NCI-H1417 (cell line): Measurements from ENCODE around the gene RNF181.
"Not testable (repeated sequence)": the region's sequence is repeated elsewhere in the genome, so short reads cannot be mapped to it uniquely, and the experiment has no call there.

Experiments used
- DNase-seq, 3 experiments: peaks; one replicate each; lab custom pipeline; 2025; lab: John Stamatoyannopoulos, UW

Gene RNF181

DNA sequence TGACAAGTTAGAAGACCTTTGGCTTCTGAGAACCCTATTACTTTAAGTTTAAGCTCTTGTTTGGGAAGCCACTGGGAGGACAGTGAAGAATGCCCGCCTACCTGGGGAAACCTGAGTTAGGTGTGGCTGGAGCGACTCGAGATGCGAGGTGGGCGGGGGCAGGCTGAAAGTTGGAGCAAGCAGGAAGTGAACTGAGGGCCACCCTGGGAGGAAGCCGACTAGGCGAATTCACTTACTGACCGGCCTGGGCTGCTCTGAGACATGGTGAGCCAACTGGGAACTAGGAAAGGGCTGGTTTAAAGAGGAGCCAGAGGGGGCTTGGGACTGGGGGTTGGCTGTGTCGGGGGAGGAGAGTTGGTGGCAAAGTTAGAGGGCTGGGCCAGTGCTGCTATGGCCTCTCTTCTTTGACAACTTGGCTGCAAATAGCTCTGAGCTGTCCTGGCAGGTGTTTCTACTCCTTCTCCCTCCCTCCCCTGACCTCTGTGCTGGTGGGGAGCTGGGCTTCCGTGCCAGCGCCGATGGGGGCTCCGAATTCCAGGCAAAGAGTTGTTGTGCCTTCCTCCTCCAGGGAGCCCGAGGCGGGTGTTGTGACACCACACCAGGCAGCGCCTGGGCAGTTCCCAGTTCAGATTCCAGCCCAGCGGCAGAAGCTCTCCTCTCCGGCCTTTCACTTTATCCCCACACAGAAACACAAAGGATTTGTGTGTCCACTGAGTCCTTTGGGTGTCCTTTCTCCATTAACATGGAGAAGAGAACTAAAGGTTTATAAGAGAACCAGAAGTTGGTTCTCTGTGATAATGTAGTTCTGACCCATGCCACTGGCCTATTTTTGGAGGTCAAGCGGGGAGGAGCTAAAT lies 17.9 kb upstream of the RNF181 start, which contains the start of gene VAMP8:
TSS of gene VAMP8 (plus strand) at position 201 of the 857 bp plus-strand sequence. CDS start at position 262, 61 bp downstream.
- DNase-seq: no peak

DNA sequence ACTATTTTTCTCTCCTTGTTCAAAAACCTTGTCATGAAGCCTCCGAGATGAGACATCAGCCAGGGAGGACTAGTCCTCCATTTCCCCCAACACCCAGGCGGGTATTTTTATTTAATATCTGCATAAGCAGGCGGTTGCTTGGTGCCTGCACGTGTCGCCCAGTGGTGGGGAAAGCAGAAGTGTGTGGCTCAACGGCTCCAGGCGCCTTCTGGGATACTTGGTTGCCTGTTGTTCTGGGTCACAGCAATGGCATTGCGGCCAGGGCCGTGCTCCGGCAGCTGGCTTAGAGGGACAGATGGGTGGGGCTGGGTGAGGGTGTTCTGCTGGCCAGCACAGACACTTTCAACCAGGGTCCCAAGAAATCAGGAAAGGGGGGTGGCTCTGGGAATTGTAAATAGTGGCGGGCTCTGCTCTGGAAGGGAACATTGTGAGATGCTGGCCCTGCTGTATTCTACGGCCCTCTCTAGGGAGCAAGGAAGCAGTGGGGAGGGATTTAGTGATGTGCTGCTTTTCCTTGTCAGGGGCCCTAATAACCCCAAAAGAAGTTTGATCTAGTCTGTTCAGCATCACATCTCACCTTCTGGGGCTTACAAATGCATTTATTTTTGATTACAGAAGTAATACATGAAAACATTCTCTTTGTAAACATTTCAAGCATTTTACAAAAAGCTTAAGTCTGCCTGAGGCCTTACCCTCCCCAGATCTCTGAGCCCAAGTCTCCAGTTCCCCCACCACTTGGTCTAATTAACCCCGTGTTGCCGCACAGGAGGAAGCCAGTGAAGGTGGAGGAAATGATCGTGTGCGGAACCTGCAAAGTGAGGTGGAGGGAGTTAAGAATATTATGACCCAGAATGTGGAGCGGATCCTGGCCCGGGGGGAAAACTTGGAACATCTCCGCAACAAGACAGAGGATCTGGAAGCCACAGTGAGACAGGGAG lies 17.0 kb upstream of the RNF181 start:
- DNase-seq: no peak

DNA sequence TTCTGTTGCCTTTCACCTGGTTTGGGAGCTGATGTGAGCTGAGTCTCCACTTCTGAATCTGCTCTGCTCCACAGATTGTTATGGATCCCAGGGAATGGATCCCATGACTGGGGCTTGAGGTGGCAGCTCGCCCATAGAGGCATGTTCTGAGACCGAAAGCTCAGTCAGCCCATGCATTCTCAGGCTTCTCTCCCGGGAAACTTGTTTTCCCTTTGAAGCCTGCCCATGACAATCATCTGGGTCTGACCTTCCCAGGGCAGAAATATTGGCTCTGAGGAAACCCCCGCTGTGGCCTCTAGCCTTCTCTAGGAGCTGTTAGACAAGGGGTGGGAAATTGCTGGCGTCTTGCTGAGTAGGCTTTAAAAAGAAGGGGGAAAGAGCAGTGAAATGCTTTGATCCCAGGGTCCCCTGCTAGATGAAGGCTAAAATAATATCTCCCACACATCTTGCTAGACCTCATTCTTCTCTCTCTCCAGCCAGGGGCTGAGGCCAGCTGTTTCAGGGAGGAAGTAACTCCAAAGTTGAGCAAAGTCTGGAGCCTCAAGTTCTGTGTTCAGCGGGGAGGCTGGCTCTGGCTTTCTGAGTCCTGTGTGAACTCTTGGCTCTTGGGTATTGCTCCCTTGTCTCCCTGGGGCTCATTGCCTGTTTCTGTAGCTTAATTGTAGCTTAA lies 16.1 kb upstream of the RNF181 start:
- DNase-seq: no peak

DNA sequence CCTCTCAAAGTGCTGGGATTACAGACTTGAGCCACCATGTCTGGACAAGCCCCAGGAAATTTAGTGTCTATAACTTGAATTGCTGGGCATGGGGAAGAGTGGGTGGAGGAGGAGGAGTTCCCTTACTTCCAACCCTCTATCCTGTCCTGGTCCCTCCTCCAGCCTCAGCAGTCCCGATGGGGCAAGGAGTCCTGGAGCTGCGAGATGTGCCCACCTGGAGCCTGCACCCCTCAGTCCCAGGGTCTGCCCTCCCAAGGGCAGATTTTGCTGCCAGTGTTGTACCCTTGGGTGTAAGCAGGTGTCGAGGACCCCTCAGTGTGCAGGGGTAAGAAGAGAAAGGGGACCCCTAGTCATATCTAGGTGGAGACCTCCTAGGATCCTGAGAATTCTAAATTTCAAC lies 15.3 kb upstream of the RNF181 start:
- DNase-seq: no peak

DNA sequence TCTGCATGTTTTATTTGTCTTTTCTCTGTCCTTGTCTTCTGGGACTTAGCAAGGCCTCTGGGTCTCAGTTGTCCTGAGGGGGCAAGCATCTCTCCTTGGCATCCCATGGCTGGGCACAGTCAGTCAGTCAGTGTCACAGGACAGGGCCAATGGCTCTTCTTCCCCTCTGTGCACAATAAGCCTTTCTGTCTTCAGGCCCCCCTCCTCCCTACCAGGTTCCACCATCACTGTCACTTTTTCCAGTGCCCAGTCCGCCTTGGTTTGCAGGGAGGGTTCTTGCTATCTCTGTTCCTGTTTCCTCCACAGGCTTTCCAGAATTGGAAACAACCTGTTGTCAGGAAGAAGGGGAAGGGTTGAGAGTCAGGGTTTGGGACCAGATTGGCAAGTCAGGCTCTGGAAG lies 13.1 kb upstream of the RNF181 start:
- DNase-seq: no peak

DNA sequence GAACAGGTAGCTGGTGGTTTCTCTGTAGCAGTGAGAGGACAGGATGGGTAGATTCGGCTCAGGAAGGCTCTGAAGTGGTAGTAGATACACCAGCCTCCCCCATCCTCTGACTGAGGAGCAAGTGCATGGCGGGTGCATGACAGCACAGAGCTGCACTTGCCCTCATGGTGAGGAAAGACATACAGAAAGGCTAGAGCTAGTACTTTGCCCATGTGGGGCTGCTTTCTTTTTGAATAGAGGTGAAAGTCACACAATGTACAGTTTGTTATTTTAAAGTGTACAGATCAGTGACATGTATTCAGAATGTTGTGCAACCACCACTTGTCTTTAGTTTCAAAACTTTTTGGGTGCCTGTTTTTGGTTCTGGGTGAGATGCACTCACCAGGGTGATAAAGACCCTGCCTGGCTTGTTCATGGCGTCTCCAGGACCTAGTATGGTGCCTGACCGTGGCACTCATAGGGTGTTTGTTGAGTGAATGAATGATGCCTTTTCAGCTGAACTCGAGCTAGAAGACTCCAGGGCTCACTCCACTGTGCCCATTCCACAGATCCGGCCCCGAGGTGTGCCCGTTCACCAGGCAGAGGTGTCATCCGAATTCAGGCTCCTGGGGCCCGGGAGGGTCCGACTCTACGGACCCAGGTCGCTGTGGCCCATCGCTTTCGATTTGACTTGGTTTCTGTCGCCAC lies 11.7 kb upstream of the RNF181 start:
- no peak for DNase-seq

DNA sequence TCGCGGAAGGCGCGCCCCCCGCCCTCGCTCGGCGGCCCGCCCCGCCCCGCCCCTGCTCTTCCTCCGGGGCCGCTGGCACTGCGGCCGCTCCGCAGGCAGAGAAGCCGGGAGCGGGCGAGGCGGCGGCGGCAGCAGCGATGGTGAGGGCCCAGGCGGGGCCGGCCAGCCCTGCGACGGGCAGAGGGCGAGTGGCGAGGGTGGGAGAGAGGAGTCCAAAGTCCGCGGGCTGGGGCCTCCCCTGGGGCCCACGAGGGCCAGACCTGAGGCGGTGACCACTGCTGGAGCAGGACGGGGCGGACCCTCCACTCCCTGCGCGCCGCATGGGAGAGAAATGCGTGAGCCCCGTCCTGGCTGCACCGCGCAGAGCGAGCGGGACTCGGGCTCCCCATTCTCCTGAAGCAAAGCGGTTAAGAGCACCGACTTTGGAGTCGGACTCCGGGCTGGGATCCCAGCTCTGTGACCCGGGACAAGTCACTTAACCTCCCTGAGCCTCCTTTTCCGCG lies 11.1 kb upstream of the RNF181 start, which contains the start of gene VAMP5:
TSS of gene VAMP5 (plus strand) at position 78 of the 503 bp plus-strand sequence. CDS start at position 138, 60 bp downstream.
- no peak for DNase-seq

DNA sequence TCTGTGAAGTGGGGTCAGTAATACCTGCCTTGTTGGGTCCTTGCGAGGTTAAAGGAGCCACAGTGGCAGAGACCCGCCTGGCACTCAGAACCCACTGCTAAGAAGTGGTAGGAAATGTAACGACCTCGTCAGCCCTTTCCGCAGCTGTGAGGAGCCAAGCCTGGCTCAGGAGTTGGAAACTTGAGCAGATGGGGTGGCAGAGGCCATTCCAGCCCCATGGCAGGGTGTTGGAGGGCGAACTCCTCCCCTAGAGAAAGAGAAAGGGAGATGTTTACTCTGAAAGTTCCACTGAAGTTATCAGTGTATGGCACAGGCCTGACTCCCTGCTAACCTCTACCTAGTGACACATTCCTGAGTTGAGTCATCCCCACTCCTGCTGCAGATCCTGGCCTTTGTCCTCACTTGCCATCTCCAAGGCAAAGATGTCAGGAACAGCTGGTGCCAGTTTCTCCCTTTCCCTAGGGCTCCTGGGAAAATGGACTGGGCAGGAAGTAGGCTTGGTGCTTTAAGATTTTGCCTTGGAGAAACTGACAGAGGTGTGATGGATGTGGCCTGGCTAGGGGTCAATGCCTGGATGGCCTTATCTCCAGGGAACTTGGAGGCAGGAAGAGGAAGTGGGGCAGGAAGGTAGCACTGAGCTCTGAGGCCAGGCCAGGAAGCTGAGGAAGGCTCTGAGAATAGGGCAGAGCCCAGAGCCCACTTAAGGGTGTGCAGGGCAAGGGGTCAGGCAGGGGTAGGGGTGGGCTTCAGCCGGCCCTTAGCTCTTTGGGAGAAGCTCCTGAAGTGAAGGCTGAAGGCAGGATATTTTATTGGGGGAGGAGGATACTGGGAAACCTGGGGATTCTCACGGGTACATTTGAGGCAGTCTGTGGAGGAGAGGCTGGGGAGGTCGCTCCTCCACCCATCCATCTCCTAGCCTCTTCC lies 10.4 kb upstream of the RNF181 start:
- no peak for DNase-seq

DNA sequence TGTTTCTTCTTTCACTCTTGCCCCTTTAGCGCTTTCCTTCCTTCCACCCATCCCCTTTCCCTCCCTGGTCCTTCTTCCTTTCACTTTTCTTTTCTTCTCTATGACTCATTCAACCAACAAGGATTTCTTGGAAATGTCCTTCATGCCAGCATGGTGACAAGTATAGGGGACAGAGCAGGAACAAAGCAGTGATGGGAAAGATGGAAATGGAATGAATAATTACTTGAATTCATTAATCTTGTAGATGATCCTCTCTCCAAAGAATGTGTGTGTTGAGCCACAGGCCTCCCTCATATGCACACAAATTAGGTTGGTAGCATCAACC lies 9.8 kb upstream of the RNF181 start:
- DNase-seq: no peak

DNA sequence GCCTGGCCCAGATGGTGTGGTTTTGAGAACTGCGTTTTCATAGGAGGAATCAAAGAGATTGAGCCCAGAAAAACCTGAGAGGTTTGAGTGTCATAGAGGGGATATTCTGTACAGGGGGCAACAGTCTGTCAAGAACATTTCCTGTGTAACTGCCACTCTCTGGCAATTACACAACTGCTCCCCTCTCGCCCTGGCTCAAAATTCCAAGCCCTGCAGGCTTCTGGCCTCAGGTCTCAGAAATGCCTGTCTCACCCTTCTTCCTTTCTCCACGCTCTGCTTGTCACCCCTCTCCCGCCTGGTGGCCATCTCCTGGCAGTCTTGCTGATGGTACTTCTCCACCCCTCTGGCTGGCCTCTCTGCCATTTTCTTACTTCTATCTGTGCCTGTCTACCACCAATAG lies 7.3 kb upstream of the RNF181 start:
- DNase-seq: no peak

DNA sequence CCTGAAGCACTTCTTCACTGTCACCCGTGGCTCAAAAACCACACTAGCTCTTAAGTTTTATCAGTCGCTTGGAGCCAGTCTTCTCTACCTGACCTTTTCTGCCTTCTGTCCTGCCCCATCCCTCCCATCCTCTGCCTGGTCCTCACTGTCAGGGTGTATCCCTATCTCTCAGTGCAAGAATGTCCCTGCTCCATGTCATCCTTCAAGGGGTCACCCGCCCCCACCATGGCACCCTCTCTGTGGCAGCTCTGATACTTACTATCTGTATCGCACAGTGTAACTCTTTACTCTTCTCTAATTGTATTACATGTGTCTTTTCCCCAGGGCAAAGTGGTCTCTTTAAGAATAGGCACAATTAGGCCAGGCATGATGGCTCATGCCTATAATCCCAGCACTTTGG lies 6.9 kb upstream of the RNF181 start:
- DNase-seq: no peak

DNA sequence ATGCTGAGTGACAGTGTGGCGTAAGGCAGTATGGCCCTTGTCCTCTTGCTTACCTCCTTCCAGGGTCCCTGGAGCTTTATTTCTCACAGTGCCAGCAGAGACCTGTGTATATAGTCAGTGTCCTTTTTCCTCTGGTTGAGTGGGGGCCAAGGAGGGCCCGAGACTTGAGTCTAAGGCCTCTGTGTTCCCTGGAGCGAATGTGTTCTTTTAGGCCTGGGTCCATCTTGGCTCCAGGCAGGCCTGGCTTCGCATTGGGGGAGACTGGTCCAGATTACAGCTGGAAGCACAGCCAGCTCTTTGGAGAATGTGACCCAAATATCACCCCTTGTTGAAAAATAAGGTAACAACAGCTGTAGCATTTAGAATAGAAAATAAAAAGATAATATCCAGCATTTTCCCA lies 6.4 kb upstream of the RNF181 start:
- no peak for DNase-seq

DNA sequence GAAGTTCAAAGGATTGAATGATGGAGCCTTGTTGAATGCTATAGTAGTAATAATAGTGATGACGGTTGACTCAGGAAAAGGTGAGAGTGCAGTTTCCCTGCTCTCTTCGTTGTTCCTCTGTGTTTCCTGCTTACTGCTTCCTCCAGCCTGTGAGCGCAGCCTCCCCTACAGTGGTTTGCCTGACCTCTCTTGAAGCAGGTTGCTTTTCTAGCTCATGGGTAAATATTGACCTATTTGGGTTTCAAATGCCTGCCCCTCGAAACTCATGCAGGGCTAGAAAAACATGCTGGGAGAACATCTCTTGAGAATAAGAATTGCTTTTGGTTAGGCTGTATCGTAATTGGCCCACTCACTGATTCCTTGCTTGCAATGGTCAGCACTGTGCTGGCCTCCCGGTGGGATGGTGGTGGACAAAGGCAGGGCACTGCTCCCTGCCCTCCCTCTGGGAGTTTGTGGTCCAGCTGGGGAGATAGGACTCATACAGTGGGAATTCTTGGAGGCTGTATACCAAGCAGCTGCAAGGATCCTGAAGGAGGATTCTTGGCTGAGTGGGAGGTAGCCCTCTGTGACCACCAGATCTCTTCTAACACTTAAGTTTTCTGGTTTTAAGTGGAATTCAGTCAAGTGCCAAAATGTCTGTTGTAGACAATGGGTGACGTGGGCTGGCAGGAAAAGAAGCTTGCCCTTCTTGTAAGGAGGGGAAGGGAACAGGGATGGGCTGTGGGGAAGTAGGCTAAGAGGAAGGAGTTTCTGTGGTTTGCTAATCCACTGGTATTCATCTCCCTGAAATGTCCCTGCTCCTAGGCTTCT lies 5.4 kb upstream of the RNF181 start:
- DNase-seq: peak in 2 of 3 experiments; percentile 2 to 52

DNA sequence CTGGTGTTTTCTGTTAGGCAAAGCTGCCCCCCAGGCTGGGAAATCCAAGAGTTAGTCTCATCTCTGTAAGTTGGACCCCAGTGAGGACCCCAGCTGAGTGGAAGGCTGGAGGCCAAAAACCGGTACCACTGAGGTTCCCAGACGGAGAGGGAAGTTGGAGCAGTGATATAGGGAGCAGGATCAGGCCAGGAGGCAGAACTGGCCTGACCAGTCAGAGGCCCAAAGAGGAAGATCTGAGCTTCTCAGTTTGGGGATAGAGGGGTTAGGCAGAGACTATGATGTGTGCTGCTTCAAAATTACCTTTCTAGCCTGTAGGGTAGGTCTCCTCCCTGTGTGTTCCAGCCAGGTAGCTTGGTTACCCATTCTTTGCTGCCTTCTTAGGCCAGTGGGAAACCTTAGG lies 4.6 kb upstream of the RNF181 start:
- no peak for DNase-seq

DNA sequence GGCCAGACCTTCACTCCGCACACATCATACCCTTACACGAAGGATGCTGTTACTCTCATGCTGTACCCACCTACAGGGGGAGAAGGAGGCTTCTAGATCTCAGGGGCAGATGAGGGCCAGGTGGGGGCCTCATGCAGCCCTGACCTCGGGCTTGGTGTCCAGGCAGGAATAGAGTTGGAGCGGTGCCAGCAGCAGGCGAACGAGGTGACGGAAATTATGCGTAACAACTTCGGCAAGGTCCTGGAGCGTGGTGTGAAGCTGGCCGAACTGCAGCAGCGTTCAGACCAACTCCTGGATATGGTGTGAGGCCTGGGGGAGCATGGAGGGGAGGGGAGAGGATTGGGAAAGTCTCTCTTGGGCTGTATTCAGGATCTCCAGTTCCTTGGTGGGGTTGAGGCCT lies 4.0 kb upstream of the RNF181 start:
- DNase-seq: no peak

DNA sequence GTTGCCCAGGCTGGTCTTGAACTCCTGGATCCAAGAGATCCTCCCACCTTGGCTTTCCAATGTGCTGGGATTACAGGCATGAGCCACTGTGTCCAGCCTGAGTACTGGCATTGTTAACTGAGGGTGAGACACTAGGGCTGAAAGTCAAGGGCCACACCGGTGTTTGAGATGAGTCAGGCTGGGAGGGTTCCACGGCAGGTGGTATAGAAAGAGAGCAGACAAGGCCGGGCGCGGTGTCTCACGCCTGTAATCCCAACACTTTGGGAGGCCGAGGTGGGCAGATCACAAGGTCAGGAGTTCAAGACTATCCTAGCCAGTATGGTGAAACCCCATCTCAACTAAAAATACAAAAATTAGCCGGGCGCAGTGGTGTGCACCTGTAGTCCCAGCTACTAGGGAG lies 3.2 kb upstream of the RNF181 start:
- not testable (repeated sequence) for DNase-seq

DNA sequence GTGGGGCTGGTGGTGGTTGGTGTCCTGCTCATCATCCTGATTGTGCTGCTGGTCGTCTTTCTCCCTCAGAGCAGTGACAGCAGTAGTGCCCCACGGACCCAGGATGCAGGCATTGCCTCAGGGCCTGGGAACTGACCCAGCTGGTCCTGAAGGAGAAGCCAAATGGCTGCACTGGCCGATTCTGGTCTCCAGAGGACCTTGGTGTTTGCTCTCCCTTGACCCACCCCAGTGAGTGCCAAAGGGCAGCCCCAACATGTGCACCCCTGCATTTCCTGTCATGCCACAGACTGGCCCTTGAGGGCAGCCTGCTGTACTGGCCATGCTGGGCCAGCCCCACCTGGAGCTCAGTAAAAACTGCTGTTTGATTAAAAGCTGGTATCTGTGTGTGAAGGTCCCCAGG lies 2.5 kb upstream of the RNF181 start:
- no peak for DNase-seq

DNA sequence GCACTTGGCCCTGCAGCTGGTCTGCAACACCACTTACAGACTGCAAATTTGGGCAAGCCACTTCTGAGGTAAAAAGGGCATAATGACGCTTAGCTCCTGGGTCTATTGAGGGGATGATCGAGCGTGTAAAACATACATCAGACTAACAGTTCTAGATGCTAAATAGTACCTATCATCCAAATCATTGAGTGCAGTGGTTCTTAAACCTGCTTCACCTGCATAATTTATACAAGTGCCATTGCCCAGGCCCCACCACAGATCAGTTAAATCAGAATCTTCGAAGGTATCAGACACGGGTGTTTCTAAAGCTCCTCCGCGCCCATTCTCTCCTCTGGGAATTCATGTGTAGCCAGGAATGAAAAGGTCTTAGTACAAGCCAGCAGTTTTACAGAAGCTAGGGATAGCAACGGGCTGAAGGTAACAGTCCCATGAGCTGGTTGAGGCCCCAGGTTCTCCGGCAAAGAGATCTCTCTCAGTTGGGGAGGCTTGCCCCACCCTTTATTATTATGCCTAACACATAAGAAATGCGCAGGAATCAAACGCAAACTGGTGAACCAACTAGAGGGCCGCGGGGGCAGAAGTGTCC lies 737 bp upstream of the RNF181 start:
- DNase-seq: peak in 1 of 3 experiments; percentile 24

DNA sequence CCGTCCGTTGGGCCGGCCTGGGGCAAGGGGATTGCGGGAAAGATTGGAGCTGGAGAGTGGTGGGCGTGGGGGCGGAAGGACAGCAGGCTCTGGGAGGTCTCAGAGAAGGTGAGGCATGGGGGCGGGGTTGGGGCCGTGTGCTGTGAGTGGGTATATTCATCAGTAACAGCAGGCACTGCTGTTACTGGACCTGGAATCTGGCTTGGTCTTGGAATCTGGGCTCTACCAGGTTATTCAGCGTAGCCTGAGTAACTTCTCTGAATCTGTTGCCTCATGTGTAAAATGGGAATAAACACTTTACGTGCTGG lies 435 bp downstream of the RNF181 start:
- peak in 2 of 3 experiments; percentile 16 to 36 for DNase-seq
